HG02870 (cell line): ENCODE measurements around the gene HLA-DMA.

ENCODE experiments used
- ATAC-seq: cut with Tn5 transposase; IDR thresholded peaks from one replicate; pipeline ENCODE4 v1.9.1; 2021; ENCODE audit warnings: mild to moderate bottlenecking, moderate library complexity; ENCODE audit not compliant: unreplicated experiment

The HLA-DMA gene

DNA sequence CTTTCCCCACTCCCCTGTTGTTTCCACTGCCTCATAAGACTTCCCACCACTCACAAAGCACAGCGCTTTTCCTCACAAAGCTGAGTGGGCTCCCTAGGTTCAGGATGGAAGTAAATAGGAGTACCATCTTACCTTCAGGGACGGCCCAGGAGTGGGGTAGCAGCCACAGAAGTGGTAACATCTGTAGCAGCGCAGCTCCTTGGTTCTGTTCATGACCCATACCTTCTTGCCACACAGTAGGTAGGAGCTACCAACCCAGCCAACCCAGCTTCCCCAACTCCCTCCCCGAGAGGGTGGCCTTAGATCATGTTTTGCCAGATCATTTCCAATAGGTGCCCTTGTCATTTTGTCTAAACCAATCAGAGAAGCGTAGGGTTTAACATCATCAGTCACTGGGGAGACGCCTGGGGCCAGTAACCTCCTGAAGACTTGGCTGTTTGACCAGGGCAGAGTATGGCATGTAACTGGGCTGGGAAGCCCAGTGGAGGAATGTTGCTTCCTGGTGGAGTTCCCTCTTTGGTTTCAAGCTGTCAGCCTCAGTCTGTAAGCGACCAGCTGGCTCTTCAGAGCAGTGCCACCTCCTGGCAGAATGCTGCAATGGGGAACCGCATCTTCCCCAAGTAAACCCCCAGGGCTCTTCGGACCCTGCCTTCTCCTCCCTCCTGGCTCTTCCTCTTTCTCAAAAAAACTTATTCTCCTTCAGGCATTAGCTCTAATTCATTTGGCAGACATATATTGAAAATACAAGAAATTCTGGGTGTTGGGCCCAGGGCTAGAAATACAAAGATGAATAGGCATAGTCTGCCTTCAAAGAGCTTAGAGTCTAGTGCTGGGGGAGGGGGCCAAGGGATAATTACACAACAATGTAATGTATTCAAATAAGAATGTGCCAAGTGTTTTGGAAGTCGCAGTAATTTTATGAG lies at the start of gene HLA-DMA:
Gene HLA-DMA, minus strand, starts transcription at position 281 of the 923 bp plus-strand sequence. Its CDS starts 61 bp downstream, at position 220.
- ATAC-seq: peak; percentile 83

DNA sequence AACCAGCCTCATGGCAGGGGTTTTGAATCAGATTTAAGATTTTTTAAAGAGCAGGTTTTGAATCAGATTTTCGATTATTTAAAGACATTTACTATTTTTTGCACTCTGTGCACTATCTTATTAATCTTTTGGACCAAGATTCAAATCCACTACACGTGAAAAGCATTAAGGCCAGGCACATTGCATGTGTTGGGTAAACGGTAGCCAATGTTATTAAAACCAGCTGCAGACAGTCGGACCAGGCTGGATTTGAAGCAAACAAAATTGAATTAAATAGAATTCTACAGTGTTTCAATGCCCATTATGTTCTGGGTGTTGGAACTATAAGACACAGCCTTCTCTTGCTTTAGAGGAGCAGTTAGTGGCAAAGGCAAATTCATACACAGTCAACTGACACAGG lies 48.8 kb upstream of the HLA-DMA start:
- ATAC-seq: no peak

DNA sequence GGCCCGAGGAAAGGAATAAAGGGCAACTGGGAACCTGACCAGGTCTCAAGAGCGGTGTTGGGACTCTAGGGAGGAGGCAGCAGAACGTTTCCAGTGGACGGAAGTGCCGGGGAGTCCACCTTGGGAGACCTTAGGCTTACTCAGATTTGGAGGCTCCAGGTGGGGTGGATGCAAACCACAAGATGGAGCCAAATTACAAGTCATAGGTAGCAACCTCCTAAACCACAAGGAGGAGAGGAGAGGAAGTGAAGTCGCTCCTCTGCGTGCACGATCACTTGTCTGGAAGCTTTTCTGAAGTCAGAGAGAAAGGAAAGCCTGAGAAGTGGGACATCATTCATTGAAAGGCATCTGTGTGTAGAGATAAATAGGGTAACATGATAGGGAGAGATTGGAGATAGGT lies 47.2 kb upstream of the HLA-DMA start:
- no peak for ATAC-seq

DNA sequence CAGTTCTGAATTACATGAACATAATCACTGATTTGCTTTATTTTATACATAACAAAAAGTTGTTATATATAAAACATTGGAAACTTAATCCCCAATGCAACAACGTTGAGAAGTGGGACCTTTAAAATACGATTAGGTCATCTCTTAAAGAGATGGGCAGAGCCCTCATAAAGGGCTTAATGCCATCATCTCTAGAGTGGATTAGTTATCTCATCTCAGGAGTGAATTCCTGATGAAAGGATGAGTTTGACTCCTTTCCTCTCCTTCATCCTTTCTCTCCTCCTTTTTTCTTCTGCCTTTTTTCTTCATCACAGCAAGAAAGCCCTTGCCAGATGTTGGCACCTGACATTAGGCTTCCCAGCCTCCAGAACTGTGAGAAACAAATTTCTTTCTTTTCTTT lies 42.6 kb upstream of the HLA-DMA start:
- ATAC-seq: no peak

DNA sequence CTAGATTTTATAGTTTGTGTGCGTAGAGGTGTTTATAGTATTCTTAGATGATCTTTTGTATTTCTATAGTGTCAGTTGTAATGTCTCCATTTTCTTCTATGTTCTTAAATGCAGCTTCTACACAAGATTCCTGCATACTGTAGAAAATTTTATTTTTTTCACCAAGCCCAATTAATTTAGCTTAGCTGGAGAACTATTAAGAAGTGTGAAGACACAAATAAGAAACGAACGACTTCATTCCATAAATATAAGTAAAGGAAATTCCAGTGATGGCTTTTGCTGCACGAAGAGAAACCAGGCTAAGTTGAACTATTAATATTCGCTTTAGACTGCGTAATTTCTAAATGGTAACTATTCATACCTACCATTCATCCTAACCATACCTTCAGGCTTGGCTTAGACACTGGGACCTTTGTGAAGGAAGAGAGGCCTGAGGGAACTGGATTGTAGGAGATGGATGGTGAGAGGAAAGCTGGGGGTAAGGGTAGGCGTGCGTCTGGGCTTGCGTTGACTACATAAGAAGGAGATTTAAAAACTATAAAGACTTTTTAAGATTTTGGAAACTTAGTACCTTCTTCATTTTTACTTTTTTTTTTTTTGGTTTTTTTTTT lies 40.6 kb upstream of the HLA-DMA start:
- ATAC-seq: no peak

DNA sequence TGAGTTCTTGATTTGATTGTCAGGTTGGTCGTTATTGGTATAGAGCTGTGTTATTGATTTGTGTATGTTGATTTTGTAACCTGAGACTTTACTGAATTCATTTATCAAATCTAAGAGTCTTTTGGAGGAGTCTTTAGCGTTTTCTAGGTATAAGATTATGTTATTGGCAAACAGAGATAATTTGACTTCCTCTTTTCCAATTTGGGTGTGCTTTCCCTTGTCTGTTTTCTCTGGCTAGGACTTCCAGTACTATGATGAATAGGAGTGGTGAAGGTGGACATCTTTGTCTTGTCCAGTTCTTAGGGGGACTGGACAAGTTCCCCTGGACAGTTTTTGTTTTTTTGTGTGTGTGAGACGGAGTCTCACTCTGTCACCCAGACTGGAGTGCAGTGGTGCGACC lies 39.1 kb upstream of the HLA-DMA start:
- ATAC-seq: no peak

DNA sequence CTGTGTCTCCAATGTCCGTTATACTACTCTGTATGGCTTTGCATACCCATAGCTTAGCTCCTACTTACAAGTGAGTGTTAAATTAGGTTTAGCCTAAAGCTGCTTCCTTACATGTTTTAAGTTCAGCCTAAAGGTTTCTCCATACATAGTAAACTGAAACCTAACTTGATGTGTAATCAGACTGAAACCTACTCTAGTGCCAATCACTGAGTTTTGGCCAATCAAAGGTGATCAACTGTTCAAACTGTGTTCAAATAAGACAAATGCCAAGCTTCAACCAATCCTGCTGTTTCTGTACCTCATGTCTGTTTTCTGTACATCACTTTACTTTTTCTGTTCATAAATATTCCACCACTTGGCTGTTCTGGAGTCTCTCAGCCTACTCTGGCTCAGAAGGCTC lies 36.5 kb upstream of the HLA-DMA start:
- ATAC-seq: no peak

DNA sequence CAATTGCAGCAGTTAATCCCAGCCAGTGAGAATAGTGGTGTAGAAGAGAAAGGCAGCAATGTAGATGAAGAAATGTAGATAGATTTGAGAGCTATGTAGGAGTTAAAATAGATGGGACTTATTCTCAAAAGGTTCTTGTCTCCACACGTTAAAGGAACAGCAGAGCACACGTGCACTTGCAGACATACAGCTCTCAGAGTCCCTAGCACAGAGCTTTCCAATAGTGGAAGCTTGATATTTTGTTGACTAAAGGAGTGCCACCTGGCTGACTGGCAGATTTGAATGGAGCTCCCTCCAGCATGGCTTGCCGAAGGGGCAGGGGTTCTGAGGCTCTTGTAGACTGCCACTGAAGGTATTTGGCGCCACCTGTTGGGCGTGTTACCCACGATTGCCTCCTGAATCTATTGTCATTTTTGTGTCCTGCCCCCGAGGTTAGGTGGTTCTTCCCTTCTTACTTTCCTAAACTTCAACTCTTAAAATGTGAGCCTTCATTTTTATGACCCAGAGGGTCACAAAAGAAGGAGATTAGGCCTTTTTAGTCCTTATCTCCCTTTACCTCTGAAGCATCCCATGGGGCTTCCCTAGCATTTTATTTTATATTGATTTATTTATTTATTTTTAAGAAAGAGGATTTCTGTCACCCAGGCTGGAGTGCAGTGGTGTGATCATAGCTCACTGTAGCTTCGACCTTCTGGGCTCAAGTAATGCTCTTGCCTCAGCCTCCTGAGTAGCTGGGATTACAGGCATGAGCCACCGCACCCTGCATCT lies 31.9 kb upstream of the HLA-DMA start:
- ATAC-seq: peak; percentile 50

DNA sequence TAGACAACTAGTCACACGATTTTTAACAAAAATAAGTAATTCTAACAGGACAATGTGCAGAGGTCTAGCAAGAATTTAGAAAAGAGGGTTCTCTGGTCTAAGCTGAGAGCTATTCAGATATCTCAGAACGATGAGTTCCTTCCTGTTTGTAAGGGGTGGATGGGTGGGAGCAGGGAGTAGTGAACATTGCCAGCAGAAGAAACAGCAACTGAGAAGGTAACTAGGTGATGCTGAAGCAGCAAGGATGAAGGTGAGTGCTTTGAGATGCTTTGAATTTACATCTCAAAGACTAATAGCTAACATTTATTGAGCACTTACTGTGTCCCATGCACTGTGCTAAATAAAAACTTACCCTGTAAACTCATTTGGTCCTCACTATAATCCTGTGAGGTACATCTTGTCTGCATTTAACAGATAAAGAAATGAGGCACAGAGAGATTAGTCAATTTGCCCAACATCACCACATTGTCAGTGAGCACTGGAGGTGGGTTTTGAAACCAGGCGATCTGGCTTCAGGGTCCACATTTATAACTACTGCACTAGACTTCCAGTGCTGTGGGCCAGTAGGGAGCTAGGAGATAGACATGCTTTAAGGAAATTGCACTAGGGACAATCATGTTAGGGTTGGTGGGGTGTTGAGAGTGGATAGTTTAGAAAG lies 31.2 kb upstream of the HLA-DMA start:
- no peak for ATAC-seq

DNA sequence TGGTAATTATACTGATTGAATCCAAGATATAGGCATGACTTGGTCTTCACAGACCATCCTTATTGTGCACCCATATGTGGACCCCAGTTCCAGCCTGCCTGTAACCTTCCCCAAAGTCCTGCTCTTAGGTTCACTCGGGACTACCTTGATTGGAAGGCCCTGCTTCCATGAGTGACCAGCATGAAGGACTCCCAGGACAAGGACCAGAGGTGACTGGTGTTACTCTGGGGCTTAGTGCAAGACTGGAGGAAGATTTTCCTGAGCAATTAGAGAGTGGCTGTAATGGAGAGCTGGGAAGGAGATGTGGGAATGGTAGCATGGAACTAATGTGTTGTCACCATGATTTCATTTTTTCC lies 30.6 kb upstream of the HLA-DMA start:
- ATAC-seq: no peak

DNA sequence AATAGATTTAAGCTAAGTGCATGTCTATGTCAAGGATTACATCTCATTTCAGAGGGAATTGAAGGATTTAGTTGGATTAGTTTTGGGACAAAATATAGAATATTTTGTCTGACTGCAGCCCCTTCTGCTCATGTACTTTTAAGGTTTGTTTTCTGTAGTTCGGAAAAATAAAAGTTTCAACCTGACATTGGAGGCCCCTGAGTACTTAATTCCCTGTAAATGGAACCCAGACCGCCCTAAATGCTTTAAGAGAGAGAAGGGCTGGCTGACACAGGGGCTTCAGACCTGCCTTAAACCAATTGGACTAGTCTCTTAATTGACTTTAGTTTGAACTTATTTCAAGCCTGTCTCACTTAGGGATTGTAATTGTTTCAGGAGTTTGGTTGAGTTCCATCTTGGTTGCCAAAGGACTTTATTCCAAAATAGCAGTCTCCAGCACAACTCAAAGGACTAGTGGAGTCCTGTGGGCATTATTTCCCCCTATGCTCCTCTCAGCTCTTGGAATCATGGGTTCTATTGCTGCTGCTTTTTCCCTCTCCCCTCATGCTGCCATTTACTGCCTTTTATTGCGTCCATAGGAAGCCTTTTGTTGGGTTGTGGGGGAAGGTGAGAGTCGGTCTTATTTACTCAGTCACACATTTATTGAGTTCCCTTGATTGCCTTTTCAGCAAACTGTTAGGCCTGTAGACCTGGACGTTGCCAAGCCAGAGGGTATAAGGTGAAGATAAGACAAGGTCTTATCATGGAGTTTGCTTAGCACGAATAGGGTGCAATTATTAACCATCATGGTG lies 30.0 kb upstream of the HLA-DMA start:
- ATAC-seq: no peak

DNA sequence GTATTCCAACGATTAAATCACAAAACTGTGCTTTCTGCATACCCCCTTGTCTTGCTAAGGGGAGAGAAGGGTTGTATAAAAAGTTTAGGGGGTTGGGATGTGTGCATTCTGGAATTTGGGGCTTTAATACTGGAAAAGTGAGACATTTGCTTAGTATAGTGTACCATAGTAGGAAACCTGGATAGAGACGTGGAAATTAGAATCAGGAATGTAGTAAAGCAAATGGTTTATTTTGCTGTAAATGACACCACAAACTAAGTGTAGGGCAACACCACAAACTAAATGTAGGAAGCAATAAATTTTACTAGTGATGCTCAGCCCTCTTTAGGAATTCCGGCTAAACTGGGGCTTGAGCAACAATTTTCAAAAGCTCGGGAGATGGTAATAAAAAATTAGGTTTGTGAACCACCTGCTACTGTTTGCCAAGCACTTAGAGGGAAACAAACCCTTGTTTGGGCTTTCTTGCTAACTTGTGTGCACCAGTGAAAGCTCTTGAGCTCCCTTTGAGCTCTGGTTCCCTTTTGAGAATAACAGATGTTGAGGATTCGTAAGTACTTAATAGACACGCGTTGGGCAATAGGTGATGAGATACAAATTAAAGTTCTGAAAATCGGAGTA lies 29.3 kb upstream of the HLA-DMA start:
- no peak for ATAC-seq

DNA sequence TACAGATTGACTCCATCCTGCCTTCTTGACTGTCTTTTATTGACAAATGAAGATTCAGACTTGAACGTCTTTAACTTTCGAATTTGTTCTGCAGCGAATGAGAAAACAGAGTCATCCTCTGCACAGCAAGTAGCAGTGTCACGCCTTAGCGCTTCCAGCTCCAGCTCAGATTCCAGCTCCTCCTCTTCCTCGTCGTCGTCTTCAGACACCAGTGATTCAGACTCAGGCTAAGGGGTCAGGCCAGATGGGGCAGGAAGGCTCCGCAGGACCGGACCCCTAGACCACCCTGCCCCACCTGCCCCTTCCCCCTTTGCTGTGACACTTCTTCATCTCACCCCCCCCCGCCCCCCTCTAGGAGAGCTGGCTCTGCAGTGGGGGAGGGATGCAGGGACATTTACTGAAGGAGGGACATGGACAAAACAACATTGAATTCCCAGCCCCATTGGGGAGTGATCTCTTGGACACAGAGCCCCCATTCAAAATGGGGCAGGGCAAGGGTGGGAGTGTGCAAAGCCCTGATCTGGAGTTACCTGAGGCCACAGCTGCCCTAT lies 27.7 kb upstream of the HLA-DMA start:
- ATAC-seq: no peak

DNA sequence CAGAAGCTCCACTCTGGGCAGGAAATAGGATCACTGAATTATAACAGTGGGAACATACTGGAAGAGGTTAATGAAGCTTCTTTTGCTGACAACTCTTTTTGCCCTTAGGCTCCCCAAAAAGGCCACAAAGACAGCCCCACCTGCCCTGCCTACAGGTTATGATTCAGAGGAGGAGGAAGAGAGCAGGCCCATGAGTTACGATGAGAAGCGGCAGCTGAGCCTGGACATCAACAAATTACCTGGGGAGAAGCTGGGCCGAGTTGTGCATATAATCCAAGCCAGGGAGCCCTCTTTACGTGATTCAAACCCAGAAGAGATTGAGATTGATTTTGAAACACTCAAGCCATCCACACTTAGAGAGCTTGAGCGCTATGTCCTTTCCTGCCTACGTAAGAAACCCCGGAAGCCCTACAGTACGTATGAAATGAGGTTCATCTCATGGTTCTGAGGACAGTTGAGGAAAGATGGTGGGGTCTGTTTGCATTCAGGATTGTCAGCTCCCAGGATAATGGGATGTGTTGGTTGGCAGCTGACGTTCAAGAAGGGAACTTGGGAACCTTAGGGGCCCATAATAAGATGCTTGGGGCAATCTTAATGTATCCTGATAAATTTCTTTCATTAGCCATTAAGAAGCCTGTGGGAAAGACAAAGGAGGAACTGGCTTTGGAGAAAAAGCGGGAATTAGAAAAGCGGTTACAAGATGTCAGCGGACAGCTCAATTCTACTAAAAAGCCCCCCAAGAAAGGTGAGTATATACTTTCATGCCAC lies 27.0 kb upstream of the HLA-DMA start:
- no peak for ATAC-seq

DNA sequence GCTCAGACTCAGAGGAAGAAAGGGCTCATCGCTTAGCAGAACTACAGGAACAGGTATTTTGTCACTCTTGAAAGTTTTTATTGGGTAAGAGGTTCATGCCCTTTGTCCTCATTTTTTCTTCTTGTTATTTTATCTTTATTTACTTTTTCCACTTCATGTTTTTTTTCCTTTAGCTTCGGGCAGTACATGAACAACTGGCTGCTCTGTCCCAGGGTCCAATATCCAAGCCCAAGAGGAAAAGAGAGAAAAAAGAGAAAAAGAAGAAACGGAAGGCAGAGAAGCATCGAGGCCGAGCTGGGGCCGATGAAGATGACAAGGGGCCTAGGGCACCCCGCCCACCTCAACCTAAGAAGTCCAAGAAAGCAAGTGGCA lies 25.0 kb upstream of the HLA-DMA start:
- ATAC-seq: no peak

DNA sequence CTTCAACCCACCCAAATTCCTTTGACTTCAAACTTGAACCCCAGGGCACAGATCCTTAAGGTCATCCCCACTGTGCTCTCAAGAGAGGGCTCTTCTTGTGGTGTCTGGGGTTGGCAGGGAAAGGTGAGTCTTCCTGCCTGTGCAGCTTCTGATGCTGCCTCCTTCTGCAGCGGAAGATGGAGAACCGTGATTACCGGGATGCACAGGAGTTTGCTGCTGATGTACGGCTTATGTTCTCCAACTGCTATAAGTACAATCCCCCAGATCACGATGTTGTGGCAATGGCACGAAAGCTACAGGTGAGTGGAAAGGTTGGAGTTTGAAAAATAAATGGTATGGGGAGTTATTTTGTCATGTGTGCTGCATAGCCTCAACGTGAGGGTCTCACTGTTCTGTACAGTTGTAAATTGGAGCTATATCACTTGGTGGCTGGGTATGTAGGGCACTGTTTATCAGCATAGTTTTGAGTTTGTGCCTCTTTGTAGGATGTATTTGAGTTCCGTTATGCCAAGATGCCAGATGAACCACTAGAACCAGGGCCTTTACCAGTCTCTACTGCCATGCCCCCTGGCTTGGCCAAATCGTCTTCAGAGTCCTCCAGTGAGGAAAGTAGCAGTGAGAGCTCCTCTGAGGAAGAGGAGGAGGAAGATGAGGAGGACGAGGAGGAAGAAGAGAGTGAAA lies 24.5 kb upstream of the HLA-DMA start:
- ATAC-seq: no peak

DNA sequence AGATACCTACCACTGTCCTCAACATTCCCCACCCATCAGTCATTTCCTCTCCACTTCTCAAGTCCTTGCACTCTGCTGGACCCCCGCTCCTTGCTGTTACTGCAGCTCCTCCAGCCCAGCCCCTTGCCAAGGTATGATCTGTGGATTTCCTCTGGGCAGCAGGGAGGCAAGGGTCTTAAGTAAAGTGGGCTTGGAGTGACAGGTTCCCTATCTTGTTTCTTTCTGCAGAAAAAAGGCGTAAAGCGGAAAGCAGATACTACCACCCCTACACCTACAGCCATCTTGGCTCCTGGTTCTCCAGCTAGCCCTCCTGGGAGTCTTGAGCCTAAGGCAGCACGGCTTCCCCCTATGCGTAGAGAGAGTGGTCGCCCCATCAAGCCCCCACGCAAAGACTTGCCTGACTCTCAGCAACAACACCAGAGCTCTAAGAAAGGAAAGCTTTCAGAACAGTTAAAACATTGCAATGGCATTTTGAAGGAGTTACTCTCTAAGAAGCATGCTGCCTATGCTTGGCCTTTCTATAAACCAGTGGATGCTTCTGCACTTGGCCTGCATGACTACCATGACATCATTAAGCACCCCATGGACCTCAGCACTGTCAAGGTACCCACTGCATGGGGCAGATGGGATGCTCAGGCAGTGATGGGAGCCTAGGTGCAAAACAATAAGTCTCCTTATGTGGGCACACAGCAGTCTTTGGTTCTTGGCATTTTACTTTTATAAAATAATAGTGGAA lies 23.6 kb upstream of the HLA-DMA start:
- no peak for ATAC-seq

DNA sequence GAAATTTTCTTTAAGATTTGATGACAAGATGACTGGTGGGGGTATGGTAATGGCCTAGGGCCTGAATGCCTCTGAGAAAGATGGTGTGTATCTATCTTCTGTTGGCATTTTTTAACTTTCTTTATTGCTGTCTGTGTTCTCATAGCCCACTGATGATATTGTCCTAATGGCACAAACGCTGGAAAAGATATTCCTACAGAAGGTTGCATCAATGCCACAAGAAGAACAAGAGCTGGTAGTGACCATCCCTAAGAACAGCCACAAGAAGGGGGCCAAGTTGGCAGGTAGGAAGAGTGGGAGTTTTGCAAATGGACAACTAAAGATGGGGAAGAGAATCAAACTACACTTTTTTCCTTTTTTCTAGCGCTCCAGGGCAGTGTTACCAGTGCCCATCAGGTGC lies 23.0 kb upstream of the HLA-DMA start:
- no peak for ATAC-seq
